Forelimb muscle (tissue), 1 donor: ENCODE data around the gene FGFR4. TPM values are rescaled to one million over a fixed set of nuclear protein-coding genes. Genes with fewer than 3 reads are reported as not detected.

Source experiments
- DNase-seq: peaks from one replicate; pipeline ENCODE4 v3.0.0-alpha.2; 2013; ENCODE audit warnings: low read depth
- polyA plus RNA-seq: library from polyadenylated mRNA; unstranded; fragments of 120-200 nt; gene quantifications from one replicate; pipeline ENCODE4 v1.2.1, GENCODE V29; 2013; ENCODE audit not compliant: insufficient read length

The FGFR4 gene
- polyA plus RNA-seq, 1 donor, result 178 TPM

DNA sequence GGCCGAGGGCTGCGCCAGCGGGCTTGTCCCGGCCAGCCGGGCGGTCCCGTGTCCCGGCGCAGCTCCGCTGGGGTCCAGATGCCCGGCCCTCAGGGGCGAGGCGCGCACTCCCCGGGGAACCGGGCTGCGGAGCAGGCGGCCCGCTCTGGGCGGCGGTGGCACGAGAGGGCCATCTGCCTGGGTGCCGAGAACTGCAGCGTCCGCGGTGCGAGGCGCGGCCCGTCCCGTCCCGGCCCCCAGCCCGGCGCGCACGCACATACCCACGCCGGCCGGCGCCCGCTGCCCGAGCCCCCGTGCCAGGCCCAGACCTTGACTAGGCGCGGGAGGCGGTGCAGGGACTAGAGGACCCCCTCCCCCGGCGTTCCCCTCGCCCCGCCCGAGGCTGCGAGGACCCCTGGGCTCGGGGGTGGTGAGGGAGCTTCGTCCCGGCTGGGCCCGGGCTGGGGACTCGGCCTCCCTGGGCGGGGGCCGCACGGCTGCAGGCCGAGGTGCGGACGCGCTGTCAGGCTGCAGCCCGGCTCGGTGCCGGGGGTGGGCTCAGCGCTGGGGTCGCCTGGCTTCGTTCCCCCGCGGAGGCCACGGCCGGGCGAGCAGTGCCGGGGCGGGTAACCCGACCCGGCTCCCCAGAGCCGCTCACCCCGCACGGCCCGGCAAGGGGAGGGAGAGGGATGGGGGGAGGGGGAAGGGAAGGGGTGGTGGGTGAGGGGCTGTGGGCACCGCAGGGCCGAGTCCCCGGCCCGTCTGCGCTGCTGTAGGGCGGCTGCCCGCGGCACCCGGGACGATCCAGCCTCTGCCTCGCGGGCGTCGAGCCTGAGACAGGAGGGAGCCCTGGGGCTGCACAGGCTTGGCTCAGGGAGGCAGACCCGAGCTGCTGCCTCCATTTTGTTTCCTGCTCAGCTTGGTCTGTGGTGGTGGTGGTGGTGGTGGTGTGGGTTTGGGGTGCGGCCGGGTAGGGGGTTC, 45.7 kb downstream of the FGFR4 start:
- DNase-seq, result no peak

DNA sequence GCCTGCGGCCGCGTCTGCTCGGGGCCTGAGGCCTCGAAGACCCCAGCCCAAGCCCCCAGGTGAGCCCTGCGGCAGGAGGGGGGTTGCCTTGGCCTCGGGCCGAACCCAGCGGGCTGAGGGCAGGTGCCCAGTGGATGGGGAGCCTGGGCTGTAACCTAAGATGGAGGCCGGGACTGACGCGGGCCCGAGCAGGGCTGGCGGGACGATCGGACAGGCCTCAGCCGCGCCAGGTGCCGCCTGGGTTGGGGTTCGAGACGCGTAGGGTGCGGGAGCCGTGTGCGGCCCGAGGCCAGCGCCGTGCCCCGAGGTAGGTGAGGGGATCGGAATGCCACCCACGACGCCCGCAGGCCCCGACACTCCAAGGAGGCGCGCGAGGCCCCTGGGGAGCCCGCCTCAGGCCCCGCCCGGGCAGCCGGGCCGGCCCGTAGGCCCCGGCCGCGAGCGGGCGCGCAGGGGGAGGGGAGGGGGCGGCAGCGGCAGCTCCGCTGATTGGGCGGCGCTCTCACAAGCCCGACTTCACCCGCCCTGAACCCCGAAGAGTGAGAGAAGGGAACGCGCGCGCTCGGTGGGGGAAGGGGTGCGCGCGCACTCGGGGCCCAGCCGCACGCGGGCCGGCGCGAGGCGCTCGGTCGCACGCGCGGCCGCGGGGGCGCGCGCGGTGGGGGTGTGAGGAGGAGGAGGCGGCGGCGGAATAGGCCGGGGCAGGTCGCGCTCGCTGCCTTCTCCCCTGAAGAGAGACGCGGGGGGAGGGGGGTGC, 46.6 kb downstream of the FGFR4 start, which contains the start of gene NSD1:
Gene NSD1 (plus strand): TSS at position 678 of the 757 bp plus-strand sequence. CDS start 1,331 bp downstream, outside the sequence.
- DNase-seq, result peak; percentile 76

DNA sequence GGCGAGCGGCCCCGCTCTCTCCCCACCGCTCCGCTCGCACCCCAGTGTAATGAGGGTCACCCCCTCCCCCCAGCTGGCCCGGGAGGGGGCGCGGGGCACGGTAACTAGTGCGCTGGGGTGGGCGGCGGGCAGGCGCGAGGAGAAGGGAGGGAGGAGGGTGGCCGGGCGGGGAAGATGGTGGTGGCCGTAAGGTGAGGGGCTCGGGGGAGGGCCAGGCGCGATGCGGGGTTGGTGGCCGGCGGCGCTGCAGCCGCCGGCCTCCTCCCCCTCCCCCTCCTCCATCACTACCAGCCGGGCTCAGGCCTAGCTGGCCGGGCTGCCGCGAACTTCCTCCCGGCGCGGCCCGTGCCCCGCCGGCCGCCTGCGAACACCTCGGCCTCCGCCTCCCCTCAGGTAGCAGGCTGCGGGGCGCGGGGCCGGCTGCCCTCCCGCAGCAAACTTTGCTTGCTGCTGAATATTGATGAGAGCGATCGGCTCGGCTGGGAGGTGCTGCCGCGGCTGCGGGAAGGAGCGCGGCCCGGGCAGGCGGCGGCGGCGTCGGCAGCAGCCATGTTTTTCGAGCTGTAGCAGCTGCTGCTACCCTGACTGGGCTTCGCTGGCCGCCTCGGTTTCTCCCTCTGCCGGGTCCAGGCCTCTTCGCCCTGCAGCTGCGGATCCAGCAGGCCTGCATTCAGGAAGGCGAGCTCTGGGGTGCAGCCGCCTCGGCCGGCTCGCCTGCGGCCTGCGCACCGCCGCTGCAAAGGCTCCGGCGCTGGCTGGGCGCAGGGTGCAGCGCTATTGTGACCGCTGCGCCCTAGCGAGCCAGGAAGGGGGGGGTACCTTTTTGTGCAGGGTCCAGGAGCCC, 47.4 kb downstream of the FGFR4 start:
- DNase-seq, result no peak

DNA sequence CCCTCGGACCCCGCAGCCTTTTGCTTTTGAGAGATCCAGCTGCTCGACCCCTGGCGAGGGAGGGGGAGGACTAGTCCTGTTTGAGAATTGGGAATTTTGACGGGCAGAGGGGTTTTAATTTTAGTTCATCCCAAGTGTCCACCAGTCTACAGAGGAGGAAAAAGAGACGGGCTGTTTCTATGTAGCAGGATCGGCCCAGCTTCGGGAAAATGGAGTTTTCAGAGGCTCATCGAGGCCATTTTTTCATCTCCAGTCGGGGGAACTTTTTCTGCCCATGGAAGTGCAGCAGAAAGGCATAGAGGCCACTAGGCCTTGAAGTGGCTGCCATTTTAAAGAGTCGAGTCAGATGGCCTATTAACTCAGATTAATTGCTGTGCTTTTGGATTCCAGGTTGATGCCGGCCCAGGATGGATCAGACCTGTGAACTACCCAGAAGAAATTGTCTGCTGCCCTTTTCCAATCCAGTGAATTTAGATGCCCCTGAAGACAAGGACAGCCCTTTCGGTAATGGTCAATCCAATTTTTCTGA, 48.0 kb downstream of the FGFR4 start:
- no peak for DNase-seq

DNA sequence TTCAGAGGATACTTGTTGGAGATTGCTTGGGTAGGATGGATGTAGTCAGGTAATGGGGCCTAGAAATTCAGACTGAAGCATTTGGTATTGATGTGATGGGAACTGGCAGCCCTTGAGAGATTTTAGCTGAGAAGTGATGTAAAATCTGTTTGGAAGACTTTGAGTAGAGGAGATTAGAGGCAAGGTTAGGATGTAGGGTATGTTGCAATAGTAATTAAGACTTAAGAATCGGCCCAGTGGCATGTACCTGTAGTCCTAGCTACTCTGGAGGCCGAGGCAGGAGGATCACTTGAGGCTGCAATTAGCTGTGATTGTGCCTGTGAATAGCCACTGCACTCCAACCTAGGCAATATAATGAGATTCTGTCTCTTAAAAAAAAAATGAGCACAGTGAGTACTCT, 53.6 kb downstream of the FGFR4 start:
- DNase-seq, result no peak

DNA sequence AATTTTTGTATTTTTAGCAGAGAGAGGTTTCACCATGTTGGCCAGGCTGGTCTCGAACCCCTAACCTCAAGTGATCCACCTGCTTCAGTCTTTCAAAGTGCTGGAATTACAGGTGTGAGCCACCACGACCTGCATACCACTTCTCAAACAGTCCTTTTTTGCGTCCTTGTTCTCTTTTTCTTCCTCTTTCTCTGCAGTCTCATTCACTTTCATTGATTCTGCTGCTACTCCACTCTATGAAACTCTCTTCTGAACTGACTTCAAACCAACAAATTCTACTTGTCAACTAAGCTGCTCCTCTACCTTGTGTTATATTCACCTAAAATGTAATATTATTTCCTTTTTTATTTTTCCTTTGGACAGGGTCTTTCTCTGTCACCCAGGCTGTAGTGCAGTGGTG, 54.8 kb downstream of the FGFR4 start:
- DNase-seq, result no peak

DNA sequence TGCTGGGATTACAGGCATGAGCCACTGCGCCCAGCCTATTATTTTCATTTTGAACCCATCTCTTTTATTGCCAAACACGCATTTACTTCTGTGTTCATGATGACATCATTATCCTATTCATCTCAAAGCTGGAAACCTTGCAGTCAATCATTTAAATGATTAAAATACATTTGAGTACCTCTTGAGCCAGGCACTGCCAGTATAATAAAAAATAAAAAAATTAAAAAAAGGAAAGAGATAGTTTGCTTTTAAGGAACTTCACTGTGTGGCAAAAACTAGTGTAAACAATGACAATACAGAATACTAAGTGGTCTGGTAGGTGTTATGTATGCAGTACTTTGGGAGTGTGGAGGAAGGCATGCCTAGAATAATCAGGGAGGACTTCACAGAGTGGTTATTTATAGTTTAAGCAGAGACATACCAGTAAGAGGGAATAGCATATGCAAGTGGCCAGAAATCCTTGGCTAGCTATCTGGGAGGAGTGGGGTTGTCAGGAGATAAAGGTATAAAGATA, 55.4 kb downstream of the FGFR4 start:
- no peak for DNase-seq

DNA sequence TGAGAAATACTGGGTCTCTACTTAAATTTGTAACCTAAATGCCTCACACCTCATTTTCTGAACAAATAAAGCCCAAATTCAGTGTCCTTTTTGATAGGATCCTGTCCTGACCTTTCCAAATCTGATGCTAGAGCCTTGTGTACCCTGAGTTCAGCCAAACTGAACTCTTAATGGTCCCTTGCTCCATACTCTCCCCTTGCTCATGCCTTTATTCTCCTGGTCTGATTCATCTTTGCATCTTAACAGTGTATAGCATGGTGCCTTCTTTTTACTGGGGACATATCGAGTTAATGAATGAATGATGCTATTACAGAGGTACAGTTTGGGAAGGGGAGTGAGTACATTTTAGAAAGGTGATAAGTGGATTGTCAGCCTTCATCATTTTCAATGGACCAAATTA, 56.1 kb downstream of the FGFR4 start:
- no peak for DNase-seq

DNA sequence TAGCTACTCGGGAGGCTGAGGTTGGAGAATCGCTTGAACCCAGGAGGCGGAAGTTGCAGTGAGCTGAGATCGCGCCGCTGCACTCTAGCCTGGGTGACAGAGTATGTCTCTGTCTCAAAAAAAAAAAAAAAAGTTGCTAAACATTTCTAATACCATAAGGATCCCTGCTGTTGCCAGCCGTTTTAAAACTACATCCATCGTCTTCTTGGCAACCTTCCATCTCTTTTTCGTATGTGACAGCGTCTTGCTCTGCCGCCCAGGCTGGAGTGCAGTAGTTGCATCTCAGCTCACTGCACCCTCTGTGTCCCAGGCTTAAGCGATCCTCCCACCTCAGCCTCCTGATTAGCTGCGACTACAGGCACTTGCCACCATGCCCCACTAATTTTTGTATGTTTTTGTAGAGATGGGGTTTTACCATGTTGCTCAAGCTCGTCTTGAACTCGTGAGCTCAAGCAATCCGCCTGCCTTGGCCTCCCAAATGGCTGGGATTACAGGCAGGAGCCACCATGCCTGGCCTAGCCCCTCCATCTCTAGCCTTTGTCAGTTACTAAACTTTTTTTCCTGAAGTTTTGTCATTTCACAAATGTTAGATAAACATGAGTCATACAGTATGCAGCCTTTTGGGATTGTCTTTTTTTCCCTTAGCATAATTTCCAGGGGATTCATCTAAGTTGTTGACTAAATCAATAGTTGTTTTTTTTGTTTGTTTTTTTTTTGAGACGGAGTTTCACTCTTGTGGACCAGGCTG, 60.4 kb downstream of the FGFR4 start:
- DNase-seq, result no peak

Other genes starting within 250 kb of the FGFR4 start
- gene HK3, start 187.6 kb upstream of the FGFR4 start, polyA plus RNA-seq, result 0.82 TPM
- gene UIMC1, start 80.1 kb upstream of the FGFR4 start, polyA plus RNA-seq, result 25.4 TPM
- 15.9 TPM for gene ZNF346, start 64.2 kb upstream of the FGFR4 start, polyA plus RNA-seq
- gene NSD1, start 46.9 kb downstream of the FGFR4 start, polyA plus RNA-seq, result 40.7 TPM
- gene RAB24, start 216.8 kb downstream of the FGFR4 start, polyA plus RNA-seq, result 27.1 TPM
- 73.8 TPM for gene PRELID1, start 216.9 kb downstream of the FGFR4 start, polyA plus RNA-seq
- gene MXD3, start 225.0 kb downstream of the FGFR4 start, polyA plus RNA-seq, result 19.0 TPM